Omental fat pad (tissue), 4 donors: Measurements from ENCODE around the gene DNAH5. TPM values are rescaled to one million over a fixed set of nuclear protein-coding genes. Genes with fewer than 3 reads are reported as not detected.

Source experiments
- ATAC-seq: fragments of 150-250 bp; one replicate; pipeline ENCODE4 v1.9.1; 2016; ENCODE audit warnings: mild to moderate bottlenecking, moderate library complexity; ENCODE audit not compliant: low FRiP score
- DNase-seq: peaks from one replicate; pipeline ENCODE4 v3.0.0-alpha.2; 2019; ENCODE audit warnings: low spot score
- total RNA-seq, 4 donors: library from RNA; depleted of rRNA; stranded (reverse); fragments of >200 nt; gene quantifications; one replicate each; pipeline ENCODE4 v1.1.0, GENCODE V29; 2016
- TF ChIP-seq, protein P1 (sequence below), 3 donors: fragments of 450-650 bp; IDR thresholded peaks; one replicate each; pipeline ENCODE4 v1.5.1; 2016 to 2017; ENCODE audit warnings: antibody characterized with exemption in 3 of 3, mild to moderate bottlenecking in 3 of 3, moderate library complexity in 2 of 3

Gene DNAH5
- total RNA-seq, 4 donors from 2014 or later, result 0.19 to 0.96 (median 0.46) TPM; not detected in 1

DNA sequence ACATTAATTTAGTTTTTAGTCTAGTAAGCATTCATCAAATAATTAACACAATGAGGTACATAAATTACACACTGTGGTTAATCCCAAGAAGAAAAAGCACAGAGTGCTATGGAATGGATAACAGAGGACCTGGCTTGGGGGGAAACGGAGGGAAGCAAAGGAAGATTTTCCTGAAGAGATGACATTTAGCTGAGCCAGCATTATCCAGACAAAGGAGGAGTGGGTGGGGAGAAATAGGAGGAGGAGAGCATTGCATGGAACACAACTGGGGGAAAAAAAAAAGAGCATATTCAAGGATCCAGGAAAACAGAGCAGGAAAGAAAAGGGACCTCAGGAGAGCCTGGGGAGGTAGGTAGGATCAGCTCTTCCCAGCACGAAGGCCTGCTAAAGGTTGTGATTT is 170.8 kb downstream of the DNAH5 start:
- no peak for ATAC-seq
- TF ChIP-seq, protein P1, sequence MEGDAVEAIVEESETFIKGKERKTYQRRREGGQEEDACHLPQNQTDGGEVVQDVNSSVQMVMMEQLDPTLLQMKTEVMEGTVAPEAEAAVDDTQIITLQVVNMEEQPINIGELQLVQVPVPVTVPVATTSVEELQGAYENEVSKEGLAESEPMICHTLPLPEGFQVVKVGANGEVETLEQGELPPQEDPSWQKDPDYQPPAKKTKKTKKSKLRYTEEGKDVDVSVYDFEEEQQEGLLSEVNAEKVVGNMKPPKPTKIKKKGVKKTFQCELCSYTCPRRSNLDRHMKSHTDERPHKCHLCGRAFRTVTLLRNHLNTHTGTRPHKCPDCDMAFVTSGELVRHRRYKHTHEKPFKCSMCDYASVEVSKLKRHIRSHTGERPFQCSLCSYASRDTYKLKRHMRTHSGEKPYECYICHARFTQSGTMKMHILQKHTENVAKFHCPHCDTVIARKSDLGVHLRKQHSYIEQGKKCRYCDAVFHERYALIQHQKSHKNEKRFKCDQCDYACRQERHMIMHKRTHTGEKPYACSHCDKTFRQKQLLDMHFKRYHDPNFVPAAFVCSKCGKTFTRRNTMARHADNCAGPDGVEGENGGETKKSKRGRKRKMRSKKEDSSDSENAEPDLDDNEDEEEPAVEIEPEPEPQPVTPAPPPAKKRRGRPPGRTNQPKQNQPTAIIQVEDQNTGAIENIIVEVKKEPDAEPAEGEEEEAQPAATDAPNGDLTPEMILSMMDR (IDR thresholded peaks at IDR 0.05), result no peak
- DNase-seq, result no peak

DNA sequence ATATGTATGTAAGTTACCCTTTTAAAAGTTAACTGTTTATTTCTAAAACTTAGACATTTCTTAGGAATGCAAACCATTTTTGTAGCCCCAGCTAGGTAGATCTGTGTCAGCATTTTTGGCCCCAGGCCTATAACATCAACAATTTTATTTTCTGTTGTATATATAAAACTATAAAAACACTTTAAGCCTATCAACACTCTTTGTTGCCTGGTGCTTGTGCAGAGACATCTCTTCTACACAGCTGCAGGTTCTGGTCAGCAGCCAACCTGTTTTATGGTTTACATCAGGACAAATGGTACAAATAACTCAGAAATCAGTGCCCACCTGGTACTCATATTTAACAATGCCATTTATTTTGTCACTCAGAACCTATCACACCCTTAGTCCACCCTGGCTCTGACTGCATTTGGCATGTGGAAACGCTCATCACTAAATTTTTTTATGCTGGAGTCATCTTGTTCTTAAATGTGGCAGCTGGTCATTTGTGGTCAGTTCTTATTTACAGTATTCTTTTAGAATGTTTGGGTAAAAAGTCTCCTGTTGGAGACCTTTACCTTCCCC is 173.4 kb downstream of the DNAH5 start:
- no peak for DNase-seq
- ATAC-seq, result no peak
- TF ChIP-seq, protein P1 (IDR thresholded peaks at IDR 0.05), result no peak

DNA sequence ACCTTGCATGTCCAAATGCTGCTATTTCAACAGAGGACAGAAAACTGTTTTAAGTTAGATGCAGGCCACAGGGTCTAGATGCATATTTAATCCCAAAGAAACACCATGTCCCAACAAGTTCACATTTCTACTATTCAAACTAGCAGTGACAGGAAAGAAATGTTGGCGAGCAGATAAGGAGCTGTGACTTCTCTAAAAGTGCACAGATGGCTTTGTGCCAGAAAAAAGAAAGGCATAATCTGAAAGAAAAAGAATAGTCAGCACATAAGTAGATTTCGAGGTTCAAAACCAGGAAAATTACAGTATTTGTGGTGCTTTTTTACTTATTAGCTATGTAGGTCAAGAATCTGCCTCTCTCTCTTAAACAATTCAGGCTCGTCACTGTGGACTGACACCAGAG is 178.3 kb downstream of the DNAH5 start:
- TF ChIP-seq, protein P1 (IDR thresholded peaks at IDR 0.05), result no peak
- ATAC-seq (no peak), DNase-seq (no peak)

DNA sequence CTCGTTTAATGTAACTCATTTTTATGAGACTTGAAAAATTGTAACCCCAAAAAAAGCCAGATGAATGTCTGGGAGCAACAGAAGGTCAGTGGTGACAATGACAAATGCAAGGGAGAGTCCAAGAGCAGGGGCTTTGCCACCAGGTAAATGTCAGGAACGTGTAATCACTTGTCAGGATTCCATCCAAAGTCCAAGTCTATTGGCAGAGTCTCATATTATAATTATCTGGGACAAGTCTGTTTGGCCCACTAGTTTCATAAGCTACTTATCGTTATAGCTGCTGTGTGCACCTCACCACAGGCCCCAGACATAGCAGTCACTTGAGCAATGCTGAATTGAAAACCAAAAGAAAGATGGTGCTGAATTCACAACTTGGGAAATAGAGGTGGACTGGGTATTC is 180.8 kb downstream of the DNAH5 start:
- ATAC-seq (no peak), DNase-seq (no peak)
- TF ChIP-seq, protein P1 (IDR thresholded peaks at IDR 0.05), result no peak

DNA sequence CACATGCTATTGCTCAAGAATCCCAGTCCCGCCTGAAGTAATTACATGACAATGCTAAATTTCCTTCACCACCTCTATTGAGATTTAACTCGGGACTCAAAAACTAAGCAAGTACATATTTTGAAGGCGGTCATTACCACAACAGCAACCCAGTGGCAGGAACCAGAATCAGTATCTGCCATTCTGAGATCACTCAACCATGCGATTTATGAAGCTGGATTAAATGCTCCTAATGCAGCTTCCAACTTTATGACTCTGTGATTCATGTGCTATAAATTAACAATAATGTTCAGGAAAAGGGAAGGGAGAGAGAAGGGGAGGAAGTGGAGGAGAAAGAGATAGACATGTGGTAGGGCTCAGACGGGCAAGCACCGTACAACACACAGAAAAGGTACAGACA is 194.7 kb downstream of the DNAH5 start:
- TF ChIP-seq, protein P1 (IDR thresholded peaks at IDR 0.05), result no peak
- no peak for ATAC-seq
- DNase-seq, result no peak

DNA sequence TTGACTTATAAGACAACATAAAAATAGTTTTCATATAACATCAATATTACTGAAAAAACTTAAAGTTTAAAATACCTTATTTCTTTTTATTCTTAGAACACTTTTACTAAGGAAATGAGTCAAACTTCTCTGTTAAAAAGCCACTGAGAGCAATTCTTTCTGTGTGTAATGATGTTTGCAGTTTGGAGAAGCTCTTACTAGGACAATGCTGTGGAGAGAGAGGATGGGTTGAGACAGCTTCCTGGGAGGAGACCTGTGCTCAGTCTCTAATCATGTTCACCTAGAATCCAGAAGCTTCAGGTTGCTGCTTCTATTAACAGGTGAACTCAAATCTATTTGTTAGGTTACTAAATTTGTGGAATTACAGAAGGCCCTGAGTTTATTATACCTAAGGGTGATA is 198.5 kb downstream of the DNAH5 start:
- DNase-seq (no peak), ATAC-seq (no peak)
- TF ChIP-seq, protein P1 (IDR thresholded peaks at IDR 0.05), result no peak

DNA sequence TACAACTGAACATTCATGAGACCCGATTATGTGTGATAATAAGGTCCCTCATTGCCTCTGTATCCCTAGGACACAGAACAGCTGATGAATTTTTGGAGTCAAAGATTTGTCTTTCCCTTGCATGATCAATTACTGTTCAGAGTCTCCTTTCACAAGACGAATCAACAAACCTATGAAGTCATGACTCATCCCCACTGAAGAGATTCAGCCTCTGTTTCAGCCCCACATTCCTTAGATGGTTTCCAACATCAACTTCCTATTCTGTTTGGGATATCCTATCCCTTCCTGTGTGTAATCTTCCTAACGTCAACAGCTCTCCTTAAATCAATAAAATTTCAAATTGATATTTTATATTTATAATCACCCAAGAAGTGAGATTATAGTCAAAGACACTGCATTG is 199.0 kb downstream of the DNAH5 start:
- DNase-seq (no peak), ATAC-seq (no peak)
- TF ChIP-seq, protein P1 (IDR thresholded peaks at IDR 0.05), result no peak
